Measurements from ENCODE around the gene MARCHF5.
A peak's percentile ranks its signal among the peaks of the same experiment; 100 is the strongest.

The MARCHF5 gene

DNA sequence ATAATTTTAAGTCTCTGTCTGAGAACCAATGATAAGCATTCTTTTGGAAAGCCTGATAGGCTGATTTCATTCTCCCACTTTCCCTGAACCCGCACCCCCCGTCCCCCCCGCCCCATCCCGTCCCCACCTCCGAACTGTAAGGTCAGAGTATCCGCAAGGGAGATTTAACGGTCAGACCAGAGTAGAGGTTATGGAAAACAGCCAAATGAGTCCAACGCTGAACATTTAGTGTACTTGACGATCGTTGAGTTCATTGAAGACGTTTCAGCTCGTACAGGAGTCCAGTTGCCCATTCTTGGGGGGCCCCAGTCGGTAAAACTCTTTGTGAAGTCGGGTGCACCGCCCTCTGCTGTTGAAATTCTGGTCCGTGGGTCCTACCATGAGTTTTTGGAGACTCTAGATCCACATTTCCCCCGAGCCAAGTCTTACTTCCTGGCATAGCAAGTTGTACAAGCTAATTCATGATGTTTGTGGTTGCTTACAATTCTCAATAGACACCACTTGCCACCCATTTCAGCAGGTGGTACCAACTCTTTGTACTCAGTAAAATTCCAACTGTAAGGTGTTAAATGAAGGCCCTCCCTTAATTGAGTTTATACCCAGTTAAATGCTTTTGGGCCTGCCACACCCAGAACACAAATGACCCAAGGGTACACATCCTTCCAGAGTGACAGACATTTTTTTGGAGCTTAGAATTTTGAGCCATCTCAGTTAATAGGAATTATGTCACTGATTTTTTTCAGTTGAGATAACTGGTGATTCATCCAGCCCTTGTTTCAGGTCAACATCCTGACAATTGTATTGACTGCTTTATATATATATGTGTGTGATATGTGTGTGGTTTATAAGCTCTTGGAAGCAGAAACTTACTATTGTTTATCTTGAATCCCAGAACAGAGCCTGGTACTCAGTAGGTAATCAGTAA, 1.2 kb downstream of the MARCHF5 start:
- H3K9me3 ChIP-seq (ENCODE audit: insufficient read depth, low read length) = no peaks in the 10 kb centered on the region
- peak overlapping the region; percentile 75 for H2AFZ ChIP-seq (ENCODE audit: low read depth, low read length, severe bottlenecking)
- peaks cover 52% of the 10 kb centered on the region for H3K79me2 ChIP-seq (ENCODE audit: insufficient read depth, low read length)
- no peaks in the 10 kb centered on the region for H3K27me3 ChIP-seq (ENCODE audit: low read length)
- no peaks in the 10 kb centered on the region for H4K20me1 ChIP-seq (ENCODE audit: low read depth, low read length)
- peak overlapping the region; percentile 71 for H3K4me2 ChIP-seq (ENCODE audit: low read depth, low read length, poor library complexity, severe bottlenecking)
- no peaks in the 10 kb centered on the region for H3K9me2 ChIP-seq (replicated peaks; ENCODE audit: insufficient read depth, low read length)
- no peaks in the 10 kb centered on the region for H3F3A ChIP-seq (ENCODE audit: insufficient read depth)
- H3K27ac ChIP-seq (ENCODE audit: low read depth, low read length) = peak overlapping the region; percentile 41
- H3K4me3 ChIP-seq (ENCODE audit: insufficient read depth, low read length, poor library complexity, severe bottlenecking) = peak overlapping the region; percentile 95
- TF ChIP-seq EZH2phosphoT487 (conservative IDR thresholded peaks at IDR 0.05; ENCODE audit: low read length) = no peak
- TF ChIP-seq, protein P1, sequence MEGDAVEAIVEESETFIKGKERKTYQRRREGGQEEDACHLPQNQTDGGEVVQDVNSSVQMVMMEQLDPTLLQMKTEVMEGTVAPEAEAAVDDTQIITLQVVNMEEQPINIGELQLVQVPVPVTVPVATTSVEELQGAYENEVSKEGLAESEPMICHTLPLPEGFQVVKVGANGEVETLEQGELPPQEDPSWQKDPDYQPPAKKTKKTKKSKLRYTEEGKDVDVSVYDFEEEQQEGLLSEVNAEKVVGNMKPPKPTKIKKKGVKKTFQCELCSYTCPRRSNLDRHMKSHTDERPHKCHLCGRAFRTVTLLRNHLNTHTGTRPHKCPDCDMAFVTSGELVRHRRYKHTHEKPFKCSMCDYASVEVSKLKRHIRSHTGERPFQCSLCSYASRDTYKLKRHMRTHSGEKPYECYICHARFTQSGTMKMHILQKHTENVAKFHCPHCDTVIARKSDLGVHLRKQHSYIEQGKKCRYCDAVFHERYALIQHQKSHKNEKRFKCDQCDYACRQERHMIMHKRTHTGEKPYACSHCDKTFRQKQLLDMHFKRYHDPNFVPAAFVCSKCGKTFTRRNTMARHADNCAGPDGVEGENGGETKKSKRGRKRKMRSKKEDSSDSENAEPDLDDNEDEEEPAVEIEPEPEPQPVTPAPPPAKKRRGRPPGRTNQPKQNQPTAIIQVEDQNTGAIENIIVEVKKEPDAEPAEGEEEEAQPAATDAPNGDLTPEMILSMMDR (IDR thresholded peaks at IDR 0.05; ENCODE audit: insufficient read depth, low read length, poor library complexity, severe bottlenecking) = peak; percentile 68
- H3K9ac ChIP-seq (ENCODE audit: low read length) = peak overlapping the region; percentile 94
- H3K36me3 ChIP-seq (ENCODE audit: low read length) = no peaks in the 10 kb centered on the region

DNA sequence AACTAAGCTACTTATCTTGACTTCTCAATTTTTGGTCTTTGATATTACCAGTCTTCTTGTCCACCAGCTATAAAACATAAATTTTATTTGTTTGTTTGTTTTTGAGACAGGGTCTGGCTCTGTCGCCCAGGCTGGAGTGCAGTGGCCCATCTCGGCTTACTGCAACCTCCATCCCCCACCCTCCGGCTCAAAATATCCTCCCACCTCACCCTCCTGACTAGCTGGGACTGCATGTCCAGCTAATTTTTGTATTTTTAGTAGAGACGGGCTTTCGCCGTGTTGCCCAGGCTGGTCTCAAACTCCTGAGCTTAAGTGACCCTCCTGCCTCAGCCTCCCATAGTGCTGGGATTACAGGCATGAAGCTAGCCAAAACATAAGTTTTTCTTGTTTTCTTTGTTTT, 7.5 kb downstream of the MARCHF5 start:
- Histone ChIP-seq H3K27ac (ENCODE audit: low read depth, low read length) (no peak overlapping the region), H3K27me3 (ENCODE audit: low read length) (no peaks in the 10 kb centered on the region), H3K9ac (ENCODE audit: low read length) (no peak overlapping the region), H3K36me3 (ENCODE audit: low read length) (no peaks in the 10 kb centered on the region), H4K20me1 (ENCODE audit: low read depth, low read length) (no peaks in the 10 kb centered on the region), H3K79me2 (ENCODE audit: insufficient read depth, low read length) (peaks cover 87% of the 10 kb centered on the region), H3K9me2 (replicated peaks; ENCODE audit: insufficient read depth, low read length) (no peaks in the 10 kb centered on the region), H3K4me2 (ENCODE audit: low read depth, low read length, poor library complexity, severe bottlenecking) (no peak overlapping the region), H3K4me3 (ENCODE audit: insufficient read depth, low read length, poor library complexity, severe bottlenecking) (no peak overlapping the region), H2AFZ (ENCODE audit: low read depth, low read length, severe bottlenecking) (no peak overlapping the region), H3F3A (ENCODE audit: insufficient read depth) (no peaks in the 10 kb centered on the region), H3K9me3 (ENCODE audit: insufficient read depth, low read length) (no peaks in the 10 kb centered on the region)
- TF ChIP-seq EZH2phosphoT487 (conservative IDR thresholded peaks at IDR 0.05; ENCODE audit: low read length) = no peak
- TF ChIP-seq, protein P1 (IDR thresholded peaks at IDR 0.05; ENCODE audit: insufficient read depth, low read length, poor library complexity, severe bottlenecking) = no peak

DNA sequence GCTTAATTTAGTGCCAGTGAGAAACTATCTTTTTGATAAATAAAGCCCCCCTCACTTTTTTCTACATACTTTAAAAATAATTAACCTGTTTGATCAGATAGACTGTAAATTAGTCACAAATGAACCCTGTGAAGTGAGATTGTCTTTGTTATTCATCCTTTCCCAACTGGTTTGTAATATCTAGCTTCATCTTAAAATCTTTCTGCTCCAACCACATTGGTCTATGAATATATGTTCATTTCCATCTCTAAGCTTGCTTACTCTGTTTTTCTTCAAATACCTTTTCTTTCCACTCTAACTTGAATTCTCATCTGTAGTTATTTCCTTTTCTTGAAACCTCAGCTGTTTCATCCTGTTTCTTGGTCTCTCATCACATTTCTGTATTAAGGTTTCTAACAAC, 12.1 kb downstream of the MARCHF5 start:
- TF ChIP-seq EZH2phosphoT487 (conservative IDR thresholded peaks at IDR 0.05; ENCODE audit: low read length) = no peak
- TF ChIP-seq, protein P1 (IDR thresholded peaks at IDR 0.05; ENCODE audit: insufficient read depth, low read length, poor library complexity, severe bottlenecking) = no peak
- Histone ChIP-seq H3K36me3 (ENCODE audit: low read length) (no peaks in the 10 kb centered on the region), H4K20me1 (ENCODE audit: low read depth, low read length) (peaks cover 4% of the 10 kb centered on the region; the same call in 1 of the 2 replicates), H2AFZ (ENCODE audit: low read depth, low read length, severe bottlenecking) (no peak overlapping the region), H3K27ac (ENCODE audit: low read depth, low read length) (no peak overlapping the region), H3K9me3 (ENCODE audit: insufficient read depth, low read length) (no peaks in the 10 kb centered on the region), H3K27me3 (ENCODE audit: low read length) (no peaks in the 10 kb centered on the region), H3K79me2 (ENCODE audit: insufficient read depth, low read length) (peaks cover 77% of the 10 kb centered on the region), H3F3A (ENCODE audit: insufficient read depth) (no peaks in the 10 kb centered on the region), H3K9ac (ENCODE audit: low read length) (no peak overlapping the region), H3K4me3 (ENCODE audit: insufficient read depth, low read length, poor library complexity, severe bottlenecking) (no peak overlapping the region), H3K4me2 (ENCODE audit: low read depth, low read length, poor library complexity, severe bottlenecking) (no peak overlapping the region), H3K9me2 (replicated peaks; ENCODE audit: insufficient read depth, low read length) (no peaks in the 10 kb centered on the region)

All from SU-DHL-6 (cell line).